ENCODE data around the gene HYDIN. TPM values are rescaled to one million over a fixed set of nuclear protein-coding genes. Genes with fewer than 3 reads are reported as not detected.

Gene HYDIN
- total RNA-seq, 2 experiments from 2014 or later: not detected

- no peak for TF ChIP-seq CTCF (conservative IDR thresholded peaks at IDR 0.05; ENCODE audit: low read length)
- TF ChIP-seq EZH2phosphoT487 (IDR thresholded peaks at IDR 0.05; ENCODE audit: borderline replicate concordance, low read depth, low read length): no peak
- Histone ChIP-seq H3K79me2 (ENCODE audit: insufficient read depth, low read depth, low read length) (no peaks in the 10 kb centered on the region), H3K4me3 (ENCODE audit: low read depth, low read length, poor library complexity, severe bottlenecking) (no peak overlapping the region), H3K4me2 (ENCODE audit: low read length) (no peak overlapping the region), H3K27ac (ENCODE audit: low read depth, low read length, poor library complexity, severe bottlenecking) (no peak overlapping the region), H2AFZ (ENCODE audit: low read length) (no peak overlapping the region), H4K20me1 (ENCODE audit: insufficient read depth, low read length) (no peaks in the 10 kb centered on the region), H3K9me3 (ENCODE audit: low read length) (no peaks in the 10 kb centered on the region), H3K4me1 (ENCODE audit: insufficient read depth, low read length, poor library complexity, severe bottlenecking) (no peaks in the 10 kb centered on the region), H3K9me2 (ENCODE audit: insufficient read depth, low read length) (no peaks in the 10 kb centered on the region), H3K36me3 (ENCODE audit: insufficient read depth, low read length) (peaks cover 24% of the 10 kb centered on the region)
- intact Hi-C loops (cut with micrococcal nuclease; ENCODE audit: unreplicated experiment): no loop called here
- ChIA-PET CTCF (ENCODE audit: unreplicated experiment) (no interaction called here), POLR2A (no interaction called here)
- DNase-seq (ENCODE audit: low spot score): no peak
- BruUV-seq (replicated peaks): no TSS peak
These were observed 470.3 kb downstream of the HYDIN start for GRCh38 chr16:70760221-70760620.

GRCh38 chr16:70759666-70760065 is 470.9 kb downstream of the HYDIN start:
- Histone ChIP-seq H3K36me3 (ENCODE audit: insufficient read depth, low read length) (peaks cover 24% of the 10 kb centered on the region), H3K4me2 (ENCODE audit: low read length) (no peak overlapping the region), H3K79me2 (ENCODE audit: insufficient read depth, low read depth, low read length) (no peaks in the 10 kb centered on the region), H3K4me3 (ENCODE audit: low read depth, low read length, poor library complexity, severe bottlenecking) (no peak overlapping the region), H3K9me2 (ENCODE audit: insufficient read depth, low read length) (no peaks in the 10 kb centered on the region), H4K20me1 (ENCODE audit: insufficient read depth, low read length) (no peaks in the 10 kb centered on the region), H3K27ac (ENCODE audit: low read depth, low read length, poor library complexity, severe bottlenecking) (no peak overlapping the region), H3K4me1 (ENCODE audit: insufficient read depth, low read length, poor library complexity, severe bottlenecking) (no peaks in the 10 kb centered on the region), H3K9me3 (ENCODE audit: low read length) (no peaks in the 10 kb centered on the region), H2AFZ (ENCODE audit: low read length) (no peak overlapping the region)
- DNase-seq (ENCODE audit: low spot score): no peak
- TF ChIP-seq EZH2phosphoT487 (IDR thresholded peaks at IDR 0.05; ENCODE audit: borderline replicate concordance, low read depth, low read length) (no peak), CTCF (conservative IDR thresholded peaks at IDR 0.05; ENCODE audit: low read length) (no peak)
- BruUV-seq (replicated peaks): no TSS peak
- intact Hi-C loops (cut with micrococcal nuclease; ENCODE audit: unreplicated experiment): no loop called here
- ChIA-PET POLR2A (no interaction called here), CTCF (ENCODE audit: unreplicated experiment) (no interaction called here)

GRCh38 chr16:70758786-70759185 is 471.7 kb downstream of the HYDIN start:
- no peak for DNase-seq (ENCODE audit: low spot score)
- H3K4me3 ChIP-seq (ENCODE audit: low read depth, low read length, poor library complexity, severe bottlenecking): no peak overlapping the region
- intact Hi-C loops (cut with micrococcal nuclease; ENCODE audit: unreplicated experiment): no loop called here
- H2AFZ ChIP-seq (ENCODE audit: low read length): no peak overlapping the region
- H3K9me3 ChIP-seq (ENCODE audit: low read length): no peaks in the 10 kb centered on the region
- POLR2A ChIA-PET: no interaction called here
- CTCF ChIA-PET (ENCODE audit: unreplicated experiment): no interaction called here
- peaks cover 24% of the 10 kb centered on the region for H3K36me3 ChIP-seq (ENCODE audit: insufficient read depth, low read length)
- H3K79me2 ChIP-seq (ENCODE audit: insufficient read depth, low read depth, low read length): no peaks in the 10 kb centered on the region
- TF ChIP-seq EZH2phosphoT487 (IDR thresholded peaks at IDR 0.05; ENCODE audit: borderline replicate concordance, low read depth, low read length) (no peak), CTCF (conservative IDR thresholded peaks at IDR 0.05; ENCODE audit: low read length) (no peak)
- BruUV-seq (replicated peaks): no TSS peak
- H3K9me2 ChIP-seq (ENCODE audit: insufficient read depth, low read length): no peaks in the 10 kb centered on the region
- no peaks in the 10 kb centered on the region for H3K4me1 ChIP-seq (ENCODE audit: insufficient read depth, low read length, poor library complexity, severe bottlenecking)
- no peak overlapping the region for H3K27ac ChIP-seq (ENCODE audit: low read depth, low read length, poor library complexity, severe bottlenecking)
- no peak overlapping the region for H3K4me2 ChIP-seq (ENCODE audit: low read length)
- no peaks in the 10 kb centered on the region for H4K20me1 ChIP-seq (ENCODE audit: insufficient read depth, low read length)

Small RNA genes lying within 50 kb of the gene (small RNA-seq; reads per million reads assigned to genes)
- not detected for gene RNU6ATAC25P

Other genes starting within 250 kb of the HYDIN start
- 10.6 and 10.9 TPM in 2 replicates for gene CMTR2, start 58.7 kb upstream of the HYDIN start, total RNA-seq (2014; rRNA removed; shearing (Covaris generic))
- 7.9 and 10.4 TPM in 2 replicates for gene CMTR2, start 58.7 kb upstream of the HYDIN start, total RNA-seq (2022)
- not detected in 2 replicates for gene CALB2, start 128.0 kb upstream of the HYDIN start, total RNA-seq (2014; rRNA removed; shearing (Covaris generic))
- gene CALB2, start 128.0 kb upstream of the HYDIN start, total RNA-seq (2022): not detected in 2 replicates
- not detected in 2 replicates for gene TLE7, start 211.3 kb upstream of the HYDIN start, total RNA-seq (2014; rRNA removed; shearing (Covaris generic))
- gene TLE7, start 211.3 kb upstream of the HYDIN start, total RNA-seq (2022): not detected in 2 replicates
- 6.2 and 7.4 TPM in 2 replicates for gene ZNF23, start 231.5 kb upstream of the HYDIN start, total RNA-seq (2014; rRNA removed; shearing (Covaris generic))
- 11.3 and 11.8 TPM in 2 replicates for gene ZNF23, start 231.5 kb upstream of the HYDIN start, total RNA-seq (2022)